H1 (cell line): ENCODE results near the gene CFDP1. TPM values are rescaled to one million over a fixed set of nuclear protein-coding genes. Genes with fewer than 3 reads are reported as not detected.

Source experiments
- CHD1 ChIP-seq: IDR thresholded peaks from 2 replicates; pipeline ENCODE4 v1.6.1; 2012; ENCODE audit warnings: low read depth, low read length, improper control_type of control experiment
- HDAC6 ChIP-seq: IDR thresholded peaks from one replicate; pipeline ENCODE4 v1.7.1; 2012; ENCODE audit warnings: low read depth, mild to moderate bottlenecking, inconsistent platforms, low read length, moderate library complexity
- TEAD4 ChIP-seq: IDR thresholded peaks from 2 replicates; pipeline ENCODE4 v1.6.1; 2012; ENCODE audit warnings: low read depth, low read length, inconsistent platforms, mixed read lengths
- YY1 ChIP-seq: IDR thresholded peaks from 2 replicates; pipeline ENCODE4 v1.6.1; 2011; ENCODE audit warnings: low read depth, mild to moderate bottlenecking, low read length
- polyA plus RNA-seq, 7 experiments: library from polyadenylated mRNA; depleted of rRNA in 3 of 7; stranded (reverse) in 5 of 7; unstranded in 2 of 7; fragments of >200 nt in 5 of 7; fragments of 200-250 nt in 2 of 7; gene quantifications; 1 replicate in 5 of 7; 2 replicates in 1 of 7; 4 replicates in 1 of 7; pipeline versions ENCODE4 v1.2.1 to v1.2.3, GENCODE V29; 2011 to 2013; ENCODE audit warnings: missing spikeins in 2 of 7, mixed read lengths in 2 of 7
- total RNA-seq: library from RNA; stranded (reverse); fragmentation: NEBNext Ultra II Directional; extraction: Animal tissue kit (Norgen Biotek cat#: 25700); gene quantifications from 2 replicates; pipeline ENCODE4 v1.2.1, GENCODE V29; 2021

CFDP1 gene
- total and polyA plus RNA-seq, 2 of the 8 experiments (the other 6 are each of a cell fraction or from before 2014, with no cell fraction given) = 25.5 to 77.3 TPM

DNA sequence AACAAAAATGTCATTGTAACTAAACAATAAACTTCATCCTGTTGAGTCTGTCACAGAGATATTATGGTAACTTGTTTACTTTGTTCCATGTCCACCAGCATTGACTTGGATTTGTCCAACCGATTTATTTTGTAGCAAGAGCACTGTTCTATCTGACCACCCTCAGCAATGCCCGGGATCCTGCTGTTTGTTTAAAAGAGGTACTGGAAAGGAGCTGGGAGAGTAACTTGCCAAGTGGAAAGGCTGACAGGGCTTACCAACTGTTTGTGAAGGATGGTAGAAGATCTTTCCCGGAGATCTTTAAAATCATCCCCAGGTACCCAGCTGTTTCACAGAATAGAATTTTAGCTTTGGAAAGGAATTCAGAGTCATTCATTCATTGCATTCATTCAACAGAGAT is 122.8 kb downstream of the CFDP1 start (continued):
- TF ChIP-seq TEAD4 = no peak
- no peak for TF ChIP-seq HDAC6
- no peak for TF ChIP-seq CHD1
- no peak for TF ChIP-seq YY1
- TF ChIP-seq, all 59 proteins: peak for 0
